HEK293 (cell line): ENCODE data around the gene ATF6.
A peak's percentile ranks its signal among the peaks of the same experiment; 100 is the strongest.

ENCODE experiments used
- CTCF ChIA-PET: fragments of 350-600 bp; formaldehyde crosslinking; extraction: SDS; loops from one replicate; lab custom pipeline; 2021; ENCODE audit warnings: antibody characterized with exemption; lab: Yijun Ruan, JAX
- POLR2A ChIA-PET: fragments of 300-600 bp; formaldehyde crosslinking; extraction: SDS; loops from one replicate; lab custom pipeline; 2020; ENCODE audit warnings: antibody characterized with exemption, inconsistent platforms; lab: Yijun Ruan, JAX
- H3K27ac ChIP-seq: fragments of 200-500 bp; sonication (Bioruptor generic); 2 replicates; pipeline ENCODE4 v1.5.1; 2014; ENCODE audit warnings: low read depth, low read length, control low read depth, inconsistent platforms; ENCODE audit errors: extremely low read depth
- H3K36me3 ChIP-seq, 2 experiments: fragments of 200-500 bp in 1 of 2; sonication (Bioruptor generic) in 1 of 2; 1 replicate in 1 of 2; 2 replicates in 1 of 2; pipeline ENCODE4 v1.5.1; 2014 to 2017; ENCODE audit warnings: inconsistent platforms in 2 of 2, low read length in 2 of 2; ENCODE audit not compliant: control insufficient read depth in 2 of 2, insufficient read depth in 1 of 2
- H3K4me1 ChIP-seq: fragments of 200-500 bp; sonication (Bioruptor generic); 2 replicates; pipeline ENCODE4 v1.5.1; 2014; ENCODE audit warnings: mild to moderate bottlenecking, low read length, inconsistent platforms; ENCODE audit not compliant: control insufficient read depth, insufficient read depth
- H3K4me3 ChIP-seq: 2 replicates; pipeline ENCODE4 v1.5.1; 2011; ENCODE audit warnings: low read depth, mild to moderate bottlenecking, control low read depth, low read length, moderate library complexity
- H3K9me3 ChIP-seq: fragments of 200-500 bp; sonication (Bioruptor generic); 2 replicates; pipeline ENCODE4 v1.5.1; 2014; ENCODE audit warnings: low read depth, low read length, inconsistent platforms; ENCODE audit not compliant: control insufficient read depth, insufficient read depth
- BCL11A ChIP-seq: fragments of 450-650 bp; formaldehyde crosslinking; IDR thresholded peaks from 2 replicates; pipeline ENCODE4 v1.5.1; 2016; ENCODE audit warnings: low read depth, missing biosample characterization, missing genetic modification characterization
- ZNF2 ChIP-seq: fragments of 450-650 bp; formaldehyde crosslinking; IDR thresholded peaks from 2 replicates; pipeline ENCODE4 v1.5.1; 2016; ENCODE audit warnings: missing biosample characterization, missing genetic modification characterization
- ZNF223 ChIP-seq: fragments of 450-650 bp; formaldehyde crosslinking; IDR thresholded peaks from 2 replicates; pipeline ENCODE4 v1.5.1; 2016; ENCODE audit warnings: missing biosample characterization, missing genetic modification characterization
- ZNF274 ChIP-seq, 2 experiments: fragments of 200-500 bp in 1 of 2; fragments of 450-650 bp in 1 of 2; sonication (Bioruptor generic) in 1 of 2; formaldehyde crosslinking in 1 of 2; IDR thresholded peaks; 2 replicates each; pipeline versions ENCODE4 v1.5.1 to v1.6.1; 2014 to 2016; ENCODE audit warnings: borderline replicate concordance in 1 of 2, inconsistent platforms in 1 of 2, low read length in 1 of 2, missing biosample characterization in 1 of 2, missing genetic modification characterization in 1 of 2
- ZNF335 ChIP-seq: fragments of 450-650 bp; formaldehyde crosslinking; conservative IDR thresholded peaks from 2 replicates; pipeline ENCODE4 v1.5.1; 2016; ENCODE audit warnings: missing biosample characterization, missing genetic modification characterization
- ZNF404 ChIP-seq: fragments of 450-650 bp; formaldehyde crosslinking; IDR thresholded peaks from 2 replicates; pipeline ENCODE4 v1.5.1; 2017; ENCODE audit warnings: missing biosample characterization, missing genetic modification characterization
- ZNF416 ChIP-seq: fragments of 450-650 bp; formaldehyde crosslinking; IDR thresholded peaks from 2 replicates; pipeline ENCODE4 v1.5.1; 2016; ENCODE audit warnings: missing biosample characterization, missing genetic modification characterization
- ZNF571 ChIP-seq: fragments of 450-650 bp; formaldehyde crosslinking; IDR thresholded peaks from 2 replicates; pipeline ENCODE4 v1.5.0; 2017; ENCODE audit warnings: missing biosample characterization, missing genetic modification characterization
- ZNF670 ChIP-seq: fragments of 450-650 bp; formaldehyde crosslinking; IDR thresholded peaks from 2 replicates; pipeline ENCODE4 v1.5.1; 2016; ENCODE audit warnings: missing biosample characterization, missing genetic modification characterization, low read depth
- TF ChIP-seq, protein P1 (sequence below): fragments of 450-650 bp; formaldehyde crosslinking; IDR thresholded peaks from 2 replicates; pipeline ENCODE4 v1.5.1; 2016; ENCODE audit warnings: missing biosample characterization, missing genetic modification characterization, borderline replicate concordance
- TF ChIP-seq, protein P2 (sequence below): fragments of 450-650 bp; formaldehyde crosslinking; IDR thresholded peaks from 2 replicates; pipeline ENCODE4 v1.5.1; 2016; ENCODE audit warnings: missing biosample characterization, missing genetic modification characterization

The ATF6 gene

DNA sequence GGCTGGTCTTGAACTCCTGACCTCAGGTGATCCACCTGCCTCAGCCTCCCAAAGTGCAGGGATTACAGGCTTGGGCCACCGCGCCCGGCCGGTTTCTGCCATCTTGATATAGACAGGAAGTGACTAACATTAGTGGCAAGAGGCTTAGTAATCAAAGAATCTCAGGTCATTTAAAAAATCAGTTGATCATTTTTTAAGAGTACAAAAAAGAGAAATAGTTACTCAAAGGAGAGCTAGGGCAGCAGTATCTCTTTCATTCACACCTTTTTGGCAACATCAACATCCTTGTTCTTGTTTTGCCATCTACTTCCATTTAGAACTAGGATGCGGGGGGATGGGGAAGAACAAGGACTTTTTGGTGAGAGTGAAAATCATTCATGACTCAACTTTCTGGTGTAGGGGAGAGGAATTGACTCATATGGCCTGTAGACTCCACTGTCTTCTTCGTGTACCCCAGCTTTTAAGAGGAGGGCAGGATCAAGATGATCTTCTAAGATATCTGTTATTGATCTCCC is 36.0 kb upstream of the ATF6 start:
- CTCF ChIA-PET, result interaction anchor here (0.6 to 4.0 kb wide), 3 partner anchors 9 to 198 kb away, joined by 4 to 13 read pairs (median 6); no protein-coding TSS in a partner anchor

DNA sequence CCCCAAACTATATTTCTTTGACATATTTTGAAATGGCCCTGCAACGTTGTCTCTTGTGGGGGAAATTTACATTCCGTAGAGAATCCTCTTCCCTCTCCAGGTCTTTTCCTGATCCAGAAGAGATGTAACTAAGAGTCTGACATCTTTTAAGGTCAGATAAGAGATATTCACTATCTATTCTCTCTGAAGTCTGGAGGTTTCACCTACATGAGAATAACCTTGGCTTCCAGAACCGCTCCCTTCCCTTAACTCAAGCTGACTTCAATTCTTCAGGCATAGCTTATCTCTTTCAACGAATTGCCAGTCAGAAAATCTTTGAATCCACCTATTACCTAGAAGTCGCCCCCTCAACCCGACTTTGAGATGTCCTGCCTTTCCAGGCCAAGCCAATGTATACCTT is 34.9 kb upstream of the ATF6 start:
- TF ChIP-seq ZNF416 (tag by site-specific recombination) (no peak), BCL11A (tag by site-specific recombination) (no peak), ZNF274 (IDR thresholded peaks at IDR 0.05; ENCODE audit: low read length) (no peak), ZNF274 (tag by site-specific recombination; IDR thresholded peaks at IDR 0.05; ENCODE audit: borderline replicate concordance) (no peak), ZNF404 (tag by site-specific recombination) (no peak), ZNF335 (tag by site-specific recombination) (no peak), ZNF571 (tag by site-specific recombination) (no peak), ZNF223 (tag by site-specific recombination) (no peak)
- TF ChIP-seq, protein P1, sequence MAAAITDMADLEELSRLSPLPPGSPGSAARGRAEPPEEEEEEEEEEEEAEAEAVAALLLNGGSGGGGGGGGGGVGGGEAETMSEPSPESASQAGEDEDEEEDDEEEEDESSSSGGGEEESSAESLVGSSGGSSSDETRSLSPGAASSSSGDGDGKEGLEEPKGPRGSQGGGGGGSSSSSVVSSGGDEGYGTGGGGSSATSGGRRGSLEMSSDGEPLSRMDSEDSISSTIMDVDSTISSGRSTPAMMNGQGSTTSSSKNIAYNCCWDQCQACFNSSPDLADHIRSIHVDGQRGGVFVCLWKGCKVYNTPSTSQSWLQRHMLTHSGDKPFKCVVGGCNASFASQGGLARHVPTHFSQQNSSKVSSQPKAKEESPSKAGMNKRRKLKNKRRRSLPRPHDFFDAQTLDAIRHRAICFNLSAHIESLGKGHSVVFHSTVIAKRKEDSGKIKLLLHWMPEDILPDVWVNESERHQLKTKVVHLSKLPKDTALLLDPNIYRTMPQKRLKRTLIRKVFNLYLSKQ (tag by site-specific recombination), result no peak
- CTCF ChIA-PET, result interaction anchor here (0.6 to 0.7 kb wide), 2 partner anchors 83 to 243 kb away, joined by 3 read pairs; no protein-coding TSS in a partner anchor
- Histone ChIP-seq H3K4me3 (no peak overlapping the region), H3K9me3 (no peaks in the 10 kb centered on the region), H3K4me1 (no peaks in the 10 kb centered on the region), H3K36me3 (no peaks in the 10 kb centered on the region), H3K27ac (no peak overlapping the region)
- POLR2A ChIA-PET, result no interaction called here

More for the DNA sequence above, 36.0 kb upstream of the ATF6 start:
- Histone ChIP-seq H3K4me1 (no peaks in the 10 kb centered on the region; the same call in 1 of the 2 replicates), H3K27ac (no peak overlapping the region), H3K36me3 (no peaks in the 10 kb centered on the region), H3K4me3 (no peak overlapping the region), H3K9me3 (no peaks in the 10 kb centered on the region)
- no peak for TF ChIP-seq ZNF670
- POLR2A ChIA-PET, result no interaction called here

DNA sequence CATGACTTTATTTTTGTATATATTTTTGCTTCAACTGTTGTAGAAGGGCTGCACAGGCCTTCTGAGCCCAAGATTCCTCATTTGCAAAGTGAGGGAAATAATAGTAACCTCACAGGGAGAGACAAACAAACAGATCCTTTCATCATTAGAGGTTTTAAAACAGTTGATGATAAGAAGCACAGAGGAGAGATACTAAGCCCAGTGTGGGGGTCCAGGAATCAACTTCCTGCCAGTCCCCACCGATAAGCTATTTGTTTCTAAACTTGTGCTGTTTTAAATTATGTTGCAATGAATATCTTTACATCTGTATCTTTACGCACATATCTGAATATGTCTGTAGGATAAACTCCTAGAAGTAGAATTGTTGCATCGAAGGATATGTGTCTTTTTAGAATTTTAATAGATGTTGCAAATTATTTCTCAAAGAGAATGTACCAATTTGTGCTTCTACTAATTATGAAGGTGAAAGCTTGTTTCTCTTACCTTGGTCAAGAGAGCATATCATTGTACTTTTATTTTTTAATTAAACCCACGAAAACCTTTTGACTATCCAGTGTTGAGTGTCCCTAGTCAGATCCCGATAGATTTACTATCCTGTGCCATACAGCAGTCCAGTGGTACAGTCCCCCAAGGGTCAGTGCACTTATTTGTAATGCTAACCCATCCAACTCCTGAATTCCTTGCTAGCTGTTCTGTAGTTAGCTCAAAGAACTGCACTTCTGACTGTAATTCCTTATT is 34.0 kb upstream of the ATF6 start:
- TF ChIP-seq, protein P2, sequence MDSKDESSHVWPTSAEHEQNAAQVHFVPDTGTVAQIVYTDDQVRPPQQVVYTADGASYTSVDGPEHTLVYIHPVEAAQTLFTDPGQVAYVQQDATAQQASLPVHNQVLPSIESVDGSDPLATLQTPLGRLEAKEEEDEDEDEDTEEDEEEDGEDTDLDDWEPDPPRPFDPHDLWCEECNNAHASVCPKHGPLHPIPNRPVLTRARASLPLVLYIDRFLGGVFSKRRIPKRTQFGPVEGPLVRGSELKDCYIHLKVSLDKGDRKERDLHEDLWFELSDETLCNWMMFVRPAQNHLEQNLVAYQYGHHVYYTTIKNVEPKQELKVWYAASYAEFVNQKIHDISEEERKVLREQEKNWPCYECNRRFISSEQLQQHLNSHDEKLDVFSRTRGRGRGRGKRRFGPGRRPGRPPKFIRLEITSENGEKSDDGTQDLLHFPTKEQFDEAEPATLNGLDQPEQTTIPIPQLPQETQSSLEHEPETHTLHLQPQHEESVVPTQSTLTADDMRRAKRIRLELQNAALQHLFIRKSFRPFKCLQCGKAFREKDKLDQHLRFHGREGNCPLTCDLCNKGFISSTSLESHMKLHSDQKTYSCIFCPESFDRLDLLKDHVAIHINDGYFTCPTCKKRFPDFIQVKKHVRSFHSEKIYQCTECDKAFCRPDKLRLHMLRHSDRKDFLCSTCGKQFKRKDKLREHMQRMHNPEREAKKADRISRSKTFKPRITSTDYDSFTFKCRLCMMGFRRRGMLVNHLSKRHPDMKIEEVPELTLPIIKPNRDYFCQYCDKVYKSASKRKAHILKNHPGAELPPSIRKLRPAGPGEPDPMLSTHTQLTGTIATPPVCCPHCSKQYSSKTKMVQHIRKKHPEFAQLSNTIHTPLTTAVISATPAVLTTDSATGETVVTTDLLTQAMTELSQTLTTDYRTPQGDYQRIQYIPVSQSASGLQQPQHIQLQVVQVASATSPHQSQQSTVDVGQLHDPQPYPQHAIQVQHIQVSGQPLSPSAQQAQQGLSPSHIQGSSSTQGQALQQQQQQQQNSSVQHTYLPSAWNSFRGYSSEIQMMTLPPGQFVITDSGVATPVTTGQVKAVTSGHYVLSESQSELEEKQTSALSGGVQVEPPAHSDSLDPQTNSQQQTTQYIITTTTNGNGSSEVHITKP (tag by site-specific recombination), result peak; percentile 73
- TF ChIP-seq ZNF2 (tag by site-specific recombination), result no peak
- H3K27ac ChIP-seq, result no peak overlapping the region
- no peaks in the 10 kb centered on the region for H3K4me1 ChIP-seq
- ChIA-PET CTCF (interaction anchor here (0.5 to 1.6 kb wide), 3 partner anchors 9 to 87 kb away, joined by 3 to 7 read pairs (median 5); partner anchors contain the start of gene DUSP12), POLR2A (no interaction called here)
- no peaks in the 10 kb centered on the region for H3K36me3 ChIP-seq
- no peak overlapping the region for H3K4me3 ChIP-seq
- no peaks in the 10 kb centered on the region for H3K9me3 ChIP-seq
